Adrenal gland (tissue), 5 donors: ENCODE data around the gene ZNF354B.

Experiments
- POLR2A ChIP-seq, 2 donors: fragments of 450-650 bp; IDR thresholded peaks; one replicate each; pipeline ENCODE4 v1.6.1; 2017; ENCODE audit warnings: antibody characterized with exemption in 2 of 2, mild to moderate bottlenecking in 2 of 2, moderate library complexity in 1 of 2
- TF ChIP-seq, protein P1 (sequence below), 6 experiments: fragments of 450-650 bp in 4 of 6; fragments of 200-600 bp in 2 of 6; sonication (generic) in 1 of 6; IDR thresholded peaks; 1 replicate in 5 of 6; 2 replicates in 1 of 6; pipeline versions ENCODE4 v1.5.1 to v1.8.0; 2016 to 2021; ENCODE audit warnings: antibody characterized with exemption in 6 of 6, mild to moderate bottlenecking in 2 of 6, moderate library complexity in 1 of 6
- donor health status: DM: no; HTN: no; CAD: no.

DNA sequence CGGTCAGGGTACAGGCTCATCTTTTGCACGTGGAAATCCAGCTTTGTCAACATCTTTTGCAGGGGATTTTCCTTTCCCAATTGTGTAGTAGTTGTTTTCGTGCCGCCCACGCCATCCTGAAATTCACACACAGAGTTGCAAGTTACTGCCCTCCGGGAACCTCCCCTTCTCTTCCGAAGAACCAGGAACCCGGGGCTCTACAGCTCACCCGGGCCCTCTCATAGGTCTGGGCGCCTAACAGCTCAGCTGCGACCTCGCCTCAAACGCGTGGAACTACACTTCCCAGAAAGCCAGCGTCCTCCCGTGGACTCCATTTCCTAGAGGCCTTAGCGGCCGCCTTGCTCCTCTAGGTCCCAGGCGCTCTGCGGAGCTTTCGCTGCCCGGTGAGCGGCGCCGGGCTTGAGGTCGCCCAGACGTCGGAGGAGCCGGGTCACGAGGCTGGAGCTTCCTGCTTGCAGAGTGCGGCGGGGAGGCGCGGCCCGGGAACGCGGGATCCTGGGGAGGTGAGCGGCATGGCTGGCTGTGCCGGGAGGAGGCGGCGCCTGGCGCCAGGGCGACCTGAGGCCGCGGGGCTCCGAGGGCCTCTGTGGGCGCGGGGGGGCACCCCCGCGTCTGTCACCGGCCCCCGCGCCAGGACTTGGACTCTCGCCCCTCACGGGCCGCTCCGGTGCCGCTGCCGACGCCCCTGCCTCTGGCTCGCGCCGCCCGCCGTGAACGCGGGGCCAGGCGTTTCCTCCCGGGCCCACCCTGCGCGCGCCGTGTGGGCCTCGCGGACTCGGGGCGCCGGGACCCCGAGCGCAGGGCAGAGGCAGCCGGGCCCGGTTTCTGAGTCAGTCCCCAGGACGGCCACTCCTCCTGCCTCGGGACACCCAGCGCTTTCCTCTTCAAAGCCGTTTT, at the start of gene ZNF354B:
- TF ChIP-seq, protein P1, sequence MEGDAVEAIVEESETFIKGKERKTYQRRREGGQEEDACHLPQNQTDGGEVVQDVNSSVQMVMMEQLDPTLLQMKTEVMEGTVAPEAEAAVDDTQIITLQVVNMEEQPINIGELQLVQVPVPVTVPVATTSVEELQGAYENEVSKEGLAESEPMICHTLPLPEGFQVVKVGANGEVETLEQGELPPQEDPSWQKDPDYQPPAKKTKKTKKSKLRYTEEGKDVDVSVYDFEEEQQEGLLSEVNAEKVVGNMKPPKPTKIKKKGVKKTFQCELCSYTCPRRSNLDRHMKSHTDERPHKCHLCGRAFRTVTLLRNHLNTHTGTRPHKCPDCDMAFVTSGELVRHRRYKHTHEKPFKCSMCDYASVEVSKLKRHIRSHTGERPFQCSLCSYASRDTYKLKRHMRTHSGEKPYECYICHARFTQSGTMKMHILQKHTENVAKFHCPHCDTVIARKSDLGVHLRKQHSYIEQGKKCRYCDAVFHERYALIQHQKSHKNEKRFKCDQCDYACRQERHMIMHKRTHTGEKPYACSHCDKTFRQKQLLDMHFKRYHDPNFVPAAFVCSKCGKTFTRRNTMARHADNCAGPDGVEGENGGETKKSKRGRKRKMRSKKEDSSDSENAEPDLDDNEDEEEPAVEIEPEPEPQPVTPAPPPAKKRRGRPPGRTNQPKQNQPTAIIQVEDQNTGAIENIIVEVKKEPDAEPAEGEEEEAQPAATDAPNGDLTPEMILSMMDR (IDR thresholded peaks at IDR 0.05), result peak in 3 of 6 experiments; percentile 3 to 27 (median 15)
- TF ChIP-seq POLR2A (IDR thresholded peaks at IDR 0.05), result peak; percentile 76 to 82
